COLO829 (cell line): ENCODE data around the gene ARHGAP15.
"Not testable (repeated sequence)": the region's sequence is repeated elsewhere in the genome, so short reads cannot be mapped to it uniquely, and the experiment has no call there.

Experiments used
- DNase-seq: peaks from one replicate; pipeline ENCODE4 v3.0.0; 2012; ENCODE audit warnings: low spot score

Gene ARHGAP15

DNA sequence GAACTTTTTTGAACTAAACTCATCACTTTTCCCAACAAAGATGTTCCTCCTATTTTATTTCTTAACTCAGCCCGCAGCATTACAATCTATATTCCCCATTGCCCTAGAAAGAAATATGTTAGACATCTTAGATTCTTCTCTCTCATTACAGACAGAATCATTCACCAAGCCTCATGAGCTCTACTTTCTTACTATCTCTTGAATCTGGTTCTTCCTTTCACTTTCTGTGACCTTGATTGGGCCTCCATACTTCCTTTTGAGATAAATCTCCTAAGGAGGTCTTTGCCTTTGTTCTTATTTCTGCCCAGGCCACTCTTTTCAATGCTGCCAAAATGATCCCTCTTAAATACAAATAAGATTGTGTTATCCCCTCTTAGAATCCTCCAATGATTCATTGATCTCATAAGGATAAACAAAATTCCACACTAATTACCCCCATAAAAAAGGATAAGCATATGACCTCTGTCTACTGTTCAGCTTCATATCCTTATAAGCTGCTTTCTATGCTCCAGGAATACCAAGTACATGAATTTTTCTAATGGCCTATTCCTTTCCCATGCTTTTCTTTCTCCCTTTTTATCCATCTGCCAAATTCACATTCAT lies 400.0 kb downstream of the ARHGAP15 start:
- DNase-seq, result no peak

DNA sequence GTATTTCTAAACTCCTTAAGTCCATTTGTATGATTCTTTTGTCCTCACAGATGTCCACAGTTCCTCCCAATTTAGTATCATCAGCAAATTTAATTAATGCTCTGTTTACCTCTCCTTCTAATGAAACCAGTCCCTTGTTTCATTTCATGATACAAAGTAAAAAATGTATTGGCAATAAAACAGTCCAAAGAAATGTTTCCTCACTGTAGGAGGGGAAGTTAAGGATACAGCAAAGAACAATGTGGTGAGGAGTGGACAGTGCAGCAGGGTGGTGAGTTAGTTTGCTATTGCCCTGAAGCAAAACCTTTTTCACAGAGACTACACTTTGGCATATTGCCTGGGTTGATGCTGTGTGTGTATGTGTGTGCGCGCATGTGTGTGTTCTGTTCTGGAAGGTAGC lies 401.5 kb downstream of the ARHGAP15 start:
- peak; percentile 62 for DNase-seq

DNA sequence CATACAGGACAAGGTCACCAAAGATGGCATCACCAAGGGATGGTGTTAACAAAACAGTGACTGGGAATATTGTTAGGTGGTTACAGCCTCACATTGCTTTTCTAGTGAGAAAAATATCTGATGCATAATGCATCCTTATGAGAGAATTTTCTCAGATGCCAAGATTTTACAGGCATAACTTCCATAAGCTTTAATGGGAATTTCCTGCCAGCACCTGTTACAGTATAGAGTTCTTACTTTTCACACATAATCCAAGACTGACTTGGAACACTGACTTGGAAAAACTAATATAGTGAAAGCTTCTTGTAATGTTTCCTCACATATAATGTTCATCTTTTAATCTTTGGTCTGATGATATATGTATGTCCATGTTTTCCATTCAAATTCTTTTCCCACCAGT lies 402.8 kb downstream of the ARHGAP15 start:
- no peak for DNase-seq

DNA sequence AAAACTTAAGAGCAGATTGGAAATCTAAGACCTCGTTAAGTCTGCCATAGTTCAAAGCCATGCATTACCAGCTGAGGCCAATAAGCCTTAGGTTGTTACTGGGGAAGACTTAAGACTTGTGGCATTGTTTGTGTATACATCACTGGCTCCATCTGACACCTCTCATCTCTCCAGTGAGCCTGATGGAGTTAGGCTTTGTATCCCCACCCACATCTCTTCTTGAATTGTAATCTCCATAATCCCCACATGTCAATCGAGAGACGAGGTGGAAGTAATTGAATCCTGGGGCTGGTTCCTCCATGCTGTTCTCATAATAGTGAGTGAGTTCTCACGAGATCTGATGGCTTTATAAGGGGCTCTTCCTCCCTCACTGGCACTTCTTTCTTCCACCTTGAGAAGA lies 404.6 kb downstream of the ARHGAP15 start:
- DNase-seq, result no peak

DNA sequence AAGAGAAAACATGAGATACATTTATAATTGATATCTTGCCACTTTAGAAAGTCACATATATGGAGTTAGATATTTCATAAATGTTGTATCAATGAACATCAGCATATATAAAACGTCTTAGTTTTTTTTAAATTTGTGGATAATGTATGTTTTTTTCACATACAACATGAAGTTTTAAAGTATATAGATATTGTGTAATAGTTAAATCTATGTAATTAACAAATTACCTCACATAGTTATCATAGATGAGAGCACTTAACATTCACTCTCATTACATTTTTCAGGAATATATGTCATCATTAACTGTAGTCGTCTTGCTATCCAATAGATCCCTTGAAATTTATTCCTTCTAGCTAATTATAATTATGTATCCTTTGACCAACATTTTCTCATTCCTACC lies 406.6 kb downstream of the ARHGAP15 start:
- DNase-seq, result no peak

DNA sequence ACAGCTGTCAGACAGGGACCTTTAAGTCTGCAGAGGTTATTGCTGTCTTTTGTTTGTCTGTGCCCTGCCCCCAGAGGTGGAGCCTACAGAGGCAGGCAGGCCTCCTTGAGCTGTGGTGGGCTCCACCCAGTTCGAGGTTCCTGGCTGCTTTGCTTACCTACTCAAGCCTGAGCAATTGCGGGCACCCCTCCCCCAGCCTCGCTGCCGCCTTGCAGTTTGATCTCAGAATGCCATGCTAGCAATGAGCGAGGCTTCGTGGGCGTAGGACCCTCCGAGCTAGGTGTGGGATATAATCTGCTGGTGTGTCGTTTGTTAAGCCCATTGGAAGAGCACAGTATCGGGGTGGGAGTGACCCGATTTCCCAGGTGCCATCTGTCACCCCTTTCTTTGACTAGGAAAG lies 412.7 kb downstream of the ARHGAP15 start:
- DNase-seq, result not testable (repeated sequence)

DNA sequence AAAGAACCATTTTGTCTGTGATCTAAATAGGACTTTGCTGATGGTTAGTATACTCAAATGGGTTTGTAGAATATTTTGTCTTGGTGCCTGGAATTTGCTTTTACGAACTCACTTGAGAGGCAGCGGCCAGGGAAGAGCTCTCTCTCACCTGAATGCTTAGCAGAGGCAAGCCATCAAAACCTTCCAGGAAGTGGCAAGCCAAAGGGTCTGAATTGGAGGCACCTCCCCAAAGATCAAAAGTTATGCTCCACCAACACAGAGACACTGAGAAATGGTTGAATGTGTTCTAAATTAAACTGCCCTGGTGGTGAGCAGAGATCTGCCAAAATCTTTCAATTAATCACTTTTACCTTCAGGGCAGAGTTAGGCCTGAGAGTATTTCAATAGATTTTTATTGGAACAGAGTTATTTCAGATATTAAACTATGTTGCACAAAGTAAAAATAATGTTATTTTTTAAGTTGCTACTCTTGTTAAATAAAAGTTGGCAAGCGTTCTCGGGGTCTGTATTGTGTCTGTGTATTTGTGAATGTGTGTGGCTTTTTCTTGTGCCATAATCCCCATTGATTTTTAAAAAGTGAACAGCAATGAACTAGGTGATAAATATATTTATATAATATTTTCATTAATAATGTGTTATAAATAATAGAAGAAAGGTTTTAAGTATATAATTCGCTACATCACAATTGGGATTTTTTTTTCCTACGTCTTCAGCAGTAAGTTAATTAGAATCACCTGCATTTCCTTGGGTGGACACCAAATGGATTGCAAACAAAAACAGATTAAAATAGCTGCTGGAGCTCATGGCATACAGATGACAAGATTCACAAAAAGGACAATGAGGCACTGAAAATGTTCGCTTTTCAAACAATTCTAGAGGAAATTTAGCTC lies 416.1 kb downstream of the ARHGAP15 start:
- DNase-seq, result no peak

DNA sequence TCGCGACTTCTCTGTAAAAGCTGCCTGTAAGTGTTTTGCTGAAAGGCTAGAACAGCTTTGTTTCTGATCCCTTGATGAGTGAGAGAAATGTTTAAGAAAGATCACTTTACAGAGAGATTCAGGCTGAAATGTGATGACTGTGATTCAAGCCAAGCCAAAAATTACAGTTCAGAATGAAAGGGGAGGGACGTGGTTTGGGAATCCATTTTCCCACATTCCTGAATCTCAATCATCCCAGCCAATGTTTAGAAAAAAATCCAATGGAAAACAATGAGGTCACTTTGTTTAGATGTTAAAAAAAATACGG lies 416.7 kb downstream of the ARHGAP15 start:
- DNase-seq, result no peak

DNA sequence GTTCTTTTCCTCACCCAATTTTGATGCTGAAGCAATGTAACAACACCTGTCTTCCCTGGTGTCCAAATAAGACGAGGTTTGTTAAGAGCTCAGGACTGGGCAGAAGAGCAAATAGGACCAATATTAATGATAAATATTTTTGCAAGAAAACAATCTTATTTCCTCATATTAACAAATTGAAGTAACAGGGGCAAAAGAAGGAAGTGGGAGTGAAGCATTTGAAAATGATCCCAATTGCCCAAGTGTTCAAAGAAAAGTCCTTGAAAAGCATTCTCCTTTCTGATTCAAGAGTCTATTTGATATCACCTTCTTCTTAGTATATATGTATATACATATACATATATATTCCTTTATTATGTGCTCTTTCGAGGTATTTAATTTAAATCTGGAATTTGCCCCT lies 418.8 kb downstream of the ARHGAP15 start:
- DNase-seq, result no peak

DNA sequence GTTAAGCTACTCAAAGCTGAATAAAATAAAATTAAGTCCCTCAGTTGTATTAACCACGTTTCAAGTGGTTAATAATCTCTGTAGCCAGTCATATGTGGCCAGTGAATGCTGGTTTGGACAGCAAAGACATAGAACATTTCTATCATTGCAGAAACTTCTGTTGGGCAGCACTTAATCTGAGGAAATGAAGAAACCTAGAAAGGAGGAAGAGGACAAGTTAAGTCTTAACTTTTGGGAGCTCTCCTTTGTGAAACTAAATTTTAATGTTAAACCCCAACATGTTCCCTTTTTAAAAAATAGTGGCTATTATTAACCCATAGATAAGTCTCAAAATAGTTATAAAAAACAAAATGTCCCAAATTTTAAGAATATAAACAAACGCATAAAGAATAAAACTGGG lies 421.3 kb downstream of the ARHGAP15 start:
- DNase-seq, result no peak

DNA sequence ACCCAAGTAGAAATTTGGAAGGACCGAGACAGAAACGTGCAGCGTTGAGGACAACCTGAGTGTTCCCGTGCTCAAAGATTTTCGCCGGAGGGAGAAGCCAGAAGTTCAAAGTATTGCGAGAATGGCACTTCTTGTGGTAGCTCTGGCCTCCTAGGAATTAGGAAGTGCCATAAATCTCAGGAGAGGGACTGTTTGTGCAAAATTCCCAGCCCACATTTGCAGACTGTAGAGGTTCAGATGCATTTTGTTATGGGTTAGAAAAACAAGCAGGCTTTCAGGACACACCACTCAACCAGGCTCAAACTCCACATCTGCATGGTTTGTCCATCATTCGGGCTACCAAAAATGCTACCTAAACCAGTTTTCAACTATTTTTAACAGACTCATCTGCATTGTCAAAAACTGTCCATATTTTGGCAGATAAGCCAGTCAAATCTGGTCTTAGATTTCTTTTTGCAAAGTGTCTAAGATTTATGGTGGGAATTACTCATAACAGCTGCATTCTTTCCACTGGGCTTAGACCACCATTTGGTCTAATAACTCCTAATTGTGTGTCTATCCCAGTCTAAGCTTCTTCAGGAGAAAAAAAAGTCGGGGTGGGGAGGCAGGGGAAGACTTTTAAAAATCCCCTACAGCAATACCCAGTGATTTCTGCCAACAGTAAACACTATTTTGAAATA lies 422.9 kb downstream of the ARHGAP15 start:
- DNase-seq, result no peak

DNA sequence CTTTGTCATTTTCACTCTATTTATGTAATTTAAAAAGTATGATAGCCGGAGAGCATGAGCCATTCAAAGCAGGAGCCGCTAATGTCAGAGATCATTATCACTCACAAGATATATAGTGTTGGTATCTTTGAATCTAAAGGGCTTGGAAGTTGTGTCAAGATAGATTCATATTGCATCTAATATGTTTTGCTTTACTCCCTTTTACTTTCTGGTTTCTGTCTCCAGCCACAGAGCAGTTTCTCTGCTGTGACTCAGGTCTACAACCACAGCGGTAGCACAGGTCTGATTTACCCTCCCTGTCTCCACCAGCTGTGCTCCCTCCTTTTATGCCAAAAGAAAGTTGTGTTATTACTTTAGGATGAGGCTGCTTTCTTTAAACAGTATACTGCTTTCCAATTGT lies 424.0 kb downstream of the ARHGAP15 start:
- no peak for DNase-seq

DNA sequence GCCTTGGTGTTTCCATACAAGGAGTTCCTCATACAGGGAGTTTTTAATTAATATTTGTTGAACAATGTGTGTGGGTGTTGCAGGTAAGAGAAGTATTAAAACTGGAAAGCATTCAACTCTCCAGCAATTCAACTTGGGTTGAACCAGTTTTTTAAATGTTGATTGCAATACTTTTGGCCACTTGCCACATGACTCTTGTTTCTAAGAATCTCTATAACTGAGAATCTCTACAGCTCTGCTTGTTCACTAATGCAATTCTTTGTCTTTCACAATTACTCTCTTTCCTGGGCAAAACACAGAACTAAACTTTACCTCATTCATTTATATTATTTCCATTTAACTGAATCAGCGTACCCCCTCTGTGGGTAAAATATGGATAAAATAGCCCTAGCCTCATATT lies 429.4 kb downstream of the ARHGAP15 start:
- DNase-seq, result no peak

DNA sequence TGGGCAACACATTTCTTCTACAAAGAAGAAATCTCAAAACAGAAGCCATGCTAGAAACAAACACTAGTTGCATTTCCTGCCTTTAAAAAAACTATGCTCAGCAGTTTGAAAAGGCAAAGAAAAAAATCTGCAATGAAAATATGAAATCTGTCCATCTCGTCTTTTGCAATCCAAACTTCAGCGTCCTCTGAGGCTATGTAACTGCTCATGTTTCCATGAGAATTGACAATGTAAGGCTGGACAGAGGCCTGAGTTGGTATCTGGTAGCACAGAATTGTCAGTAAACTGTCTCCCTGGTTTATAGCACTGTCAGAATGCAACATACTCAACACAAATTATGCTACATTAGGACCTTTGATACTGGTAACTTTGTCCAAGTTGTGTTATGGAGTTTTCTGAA lies 429.9 kb downstream of the ARHGAP15 start:
- DNase-seq, result no peak

DNA sequence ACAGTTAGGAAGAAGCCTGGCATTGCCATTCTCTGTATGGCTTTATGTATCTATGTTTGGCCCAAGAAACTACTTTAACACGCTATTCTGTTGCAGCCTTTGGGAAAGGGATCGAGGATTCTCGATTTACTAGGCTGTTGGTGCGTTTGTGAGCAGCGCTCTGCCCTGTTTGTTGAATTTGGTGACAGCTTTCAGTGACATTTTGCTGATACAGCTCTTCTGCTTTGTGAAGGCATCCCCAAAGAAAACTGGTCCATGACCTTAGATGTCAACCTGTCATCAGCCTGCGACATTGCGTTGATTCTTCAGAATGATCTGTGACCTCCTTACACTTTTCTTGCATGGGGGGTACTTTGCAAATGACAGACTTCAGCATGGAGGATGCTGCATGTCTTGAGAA lies 431.5 kb downstream of the ARHGAP15 start:
- no peak for DNase-seq

DNA sequence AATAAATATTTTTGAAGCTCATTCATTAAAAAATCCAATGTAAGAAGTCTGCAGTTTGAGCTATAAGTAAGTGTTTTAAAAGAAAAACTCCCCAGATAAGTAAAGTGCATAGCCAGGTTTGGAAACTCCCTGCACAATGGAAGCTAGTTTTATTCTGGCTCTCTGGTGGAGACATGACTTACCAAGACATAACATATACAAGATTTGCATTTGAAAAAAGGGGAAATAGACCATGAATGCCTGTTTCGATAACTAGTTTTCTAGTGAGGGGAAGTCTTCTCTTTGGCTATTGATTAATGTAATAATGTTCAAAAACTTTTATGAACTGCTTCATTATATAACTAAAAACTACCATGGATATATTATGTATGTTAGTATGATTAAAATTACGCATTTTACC lies 435.2 kb downstream of the ARHGAP15 start:
- DNase-seq, result no peak

DNA sequence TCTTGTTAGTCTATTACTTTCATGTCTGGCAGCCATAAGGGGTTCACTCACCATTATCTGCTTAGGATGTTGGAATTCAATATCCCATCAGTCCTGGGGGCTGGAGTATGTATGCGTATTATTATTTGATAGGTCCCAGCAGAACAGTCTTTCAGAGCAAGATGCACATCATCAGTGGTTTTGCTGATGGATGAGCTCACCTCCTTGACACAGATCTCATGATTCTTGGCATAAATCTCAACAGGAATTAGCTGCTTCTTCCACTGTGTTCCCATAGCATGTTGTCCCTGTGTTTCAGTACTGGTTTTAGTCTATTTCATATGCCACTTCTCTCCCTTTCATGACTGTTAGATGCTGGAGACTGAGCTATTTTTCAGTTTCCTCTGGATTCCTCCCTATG lies 442.5 kb downstream of the ARHGAP15 start:
- DNase-seq, result no peak

DNA sequence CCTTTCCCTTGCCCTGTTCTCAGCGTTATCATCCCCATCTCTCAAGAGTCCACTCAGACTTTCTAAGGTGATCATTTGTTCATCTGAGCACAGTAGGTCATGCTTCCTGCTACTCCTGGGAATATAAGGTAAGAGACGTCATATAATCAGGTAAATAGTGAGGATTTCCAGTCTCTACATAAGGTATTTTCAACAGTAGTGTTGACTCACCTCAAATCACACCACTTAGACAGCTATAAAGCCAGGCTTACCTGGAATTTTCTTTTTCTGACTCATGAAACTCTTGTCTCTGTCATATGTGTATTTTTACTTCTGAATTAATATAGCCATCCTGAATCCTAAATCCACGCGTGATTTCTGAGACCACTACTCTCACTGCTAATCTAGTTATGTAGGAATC lies 443.2 kb downstream of the ARHGAP15 start:
- no peak for DNase-seq

DNA sequence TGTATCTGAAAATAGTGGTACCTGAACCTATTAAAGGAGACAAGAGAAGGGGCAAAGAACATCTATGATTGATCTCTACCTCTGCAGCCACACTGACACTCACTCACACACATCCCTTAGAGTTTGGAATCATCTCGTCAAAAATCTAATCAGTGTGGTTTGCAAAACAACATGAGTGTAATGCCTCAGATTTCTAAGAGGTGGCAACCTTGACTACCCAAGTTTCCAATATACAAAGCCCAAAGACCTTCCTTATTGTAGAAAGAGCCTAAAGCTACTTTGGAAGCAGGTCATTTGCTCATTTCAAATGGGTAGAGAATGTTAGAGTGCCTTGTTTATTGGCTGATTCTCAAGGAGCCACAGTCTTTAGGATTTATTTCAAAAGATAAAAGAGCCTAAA lies 444.9 kb downstream of the ARHGAP15 start:
- no peak for DNase-seq

DNA sequence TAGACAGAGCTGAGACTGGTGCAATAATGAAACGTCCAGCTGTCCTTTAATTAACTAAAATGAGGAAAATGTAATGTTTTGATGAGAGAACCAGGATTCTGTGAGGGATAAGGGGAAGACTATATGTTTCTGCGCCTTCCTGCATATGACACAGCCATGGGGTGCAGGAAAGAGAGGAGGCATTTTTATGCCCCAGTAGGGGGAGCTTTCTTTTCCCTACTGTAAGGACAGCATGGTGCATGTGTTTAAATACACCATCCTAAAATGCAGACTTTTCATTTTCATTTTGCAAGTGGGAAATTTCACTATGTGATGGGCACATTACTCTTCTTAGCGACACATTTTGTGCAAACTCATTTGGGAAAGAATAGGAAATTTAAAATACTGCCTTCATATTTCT lies 446.1 kb downstream of the ARHGAP15 start:
- DNase-seq, result no peak

DNA sequence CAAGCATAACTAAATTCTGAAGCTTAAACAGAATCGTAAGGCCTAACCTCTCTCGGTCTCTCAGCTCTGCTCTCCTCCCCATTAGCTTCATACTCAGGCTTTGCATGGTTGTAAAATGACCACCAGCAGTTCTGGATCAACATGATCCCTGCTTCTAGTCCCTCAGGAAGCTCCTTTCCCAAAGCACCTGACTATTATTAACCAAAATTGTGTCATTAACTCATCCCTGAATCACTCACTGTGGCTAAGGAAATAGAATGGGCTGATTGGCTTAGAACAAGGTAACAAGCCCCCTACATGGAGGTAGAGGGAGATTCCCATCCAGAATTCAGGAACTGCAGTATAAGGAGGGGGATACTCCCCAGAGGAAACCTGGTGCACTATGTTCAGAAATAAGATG lies 448.3 kb downstream of the ARHGAP15 start:
- no peak for DNase-seq

DNA sequence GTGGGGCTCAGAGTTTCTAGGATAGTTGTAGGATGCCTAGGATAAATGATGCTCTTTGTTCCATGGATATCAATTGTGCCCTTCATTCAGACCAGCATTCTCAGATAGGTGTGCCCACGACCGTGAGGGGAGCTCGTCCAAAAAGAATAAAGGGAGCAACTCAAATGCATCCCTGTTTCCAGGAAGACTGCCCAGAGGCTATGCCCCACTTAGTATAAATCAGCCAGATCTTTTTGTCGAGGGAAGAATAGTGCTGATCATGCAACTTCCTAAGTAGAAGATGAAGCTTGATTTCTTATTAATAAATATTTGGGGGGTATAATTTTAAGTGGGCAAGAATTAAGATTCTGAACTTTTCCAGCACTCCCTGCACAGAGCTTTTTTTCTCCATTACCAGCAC lies 450.2 kb downstream of the ARHGAP15 start:
- no peak for DNase-seq

DNA sequence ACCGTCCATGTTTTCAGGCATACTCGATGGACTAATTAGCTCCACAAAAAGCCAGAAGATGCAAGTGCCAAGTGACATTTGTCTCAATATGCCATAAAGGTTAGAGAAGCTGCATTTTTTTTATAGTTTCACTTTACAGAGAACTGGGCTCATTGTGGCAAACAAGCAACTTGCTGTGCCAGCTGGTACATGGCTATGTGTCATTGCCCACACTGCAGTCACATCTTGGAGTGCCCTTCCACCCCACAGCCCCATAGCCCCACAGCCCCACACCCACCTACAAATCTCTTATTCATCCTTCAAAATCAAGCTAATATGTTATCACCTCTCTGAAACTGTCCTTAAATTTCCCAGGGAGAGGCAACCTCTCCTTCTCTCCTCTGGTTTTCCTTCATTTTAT lies 451.9 kb downstream of the ARHGAP15 start:
- no peak for DNase-seq
